ENCODE data around the gene KIAA1217.
A peak's percentile ranks its signal among the peaks of the same experiment; 100 is the strongest.

KIAA1217 gene

DNA sequence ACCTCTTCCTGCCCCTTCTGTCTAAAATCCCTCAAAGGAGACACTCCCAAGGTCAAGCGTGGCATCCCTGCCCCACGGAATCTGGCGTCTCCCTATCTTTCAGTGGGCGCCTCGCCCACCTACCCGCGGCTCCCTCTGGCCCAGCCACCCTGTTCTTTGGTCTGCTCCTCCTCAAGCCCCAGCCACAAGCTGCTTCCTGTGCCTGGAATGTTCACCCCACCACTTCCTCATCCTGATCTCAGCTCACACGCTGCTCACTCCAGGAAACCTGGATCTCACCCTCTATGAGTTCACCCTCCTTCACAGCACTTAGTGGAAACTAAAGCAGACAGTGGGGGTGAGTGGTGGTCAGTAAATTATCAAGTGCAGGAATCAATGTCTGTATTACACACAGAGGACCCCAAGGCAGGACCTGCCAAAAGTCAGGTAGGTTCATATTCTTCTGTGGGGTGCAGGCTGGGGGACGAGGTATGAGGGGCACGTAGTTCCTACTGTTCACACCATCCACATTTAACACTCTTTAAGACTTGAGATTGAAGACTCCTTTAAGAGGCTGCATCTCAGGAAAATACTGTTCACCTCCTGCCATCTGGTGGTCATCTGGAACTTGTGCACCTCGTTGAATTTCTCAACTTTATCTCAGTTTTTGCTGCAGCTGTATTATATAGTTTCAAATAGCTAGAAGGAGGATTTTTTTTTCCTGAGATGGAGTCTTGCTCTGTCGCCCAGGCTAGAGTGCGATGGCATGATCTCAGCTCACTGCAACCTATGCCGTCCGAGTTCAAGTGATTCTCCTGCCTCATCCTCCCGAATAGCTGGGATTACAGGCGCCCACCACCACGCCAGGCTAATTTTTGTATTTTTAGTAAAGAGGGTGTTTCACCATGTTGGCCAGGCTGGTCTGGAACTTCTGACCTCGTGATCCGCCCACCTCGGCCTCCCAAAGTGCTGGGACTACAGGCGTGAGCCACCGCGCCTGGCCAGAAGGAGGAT is 348.1 kb downstream of the KIAA1217 start:
- H4K20me1 ChIP-seq (ENCODE audit: control insufficient read depth, insufficient read depth, low read depth, low read length), result no peaks in the 10 kb centered on the region
- no peaks in the 10 kb centered on the region for H3K4me1 ChIP-seq (ENCODE audit: control insufficient read depth, low read length)
- H3K9me2 ChIP-seq (replicated peaks; ENCODE audit: control insufficient read depth, low read length), result no peaks in the 10 kb centered on the region
- H3K9me3 ChIP-seq (ENCODE audit: control insufficient read depth, insufficient read depth, low read length), result no peaks in the 10 kb centered on the region
- H3F3A ChIP-seq (ENCODE audit: control insufficient read depth, insufficient read depth), result no peaks in the 10 kb centered on the region
- H3K27me3 ChIP-seq (ENCODE audit: control insufficient read depth, low read length), result no peaks in the 10 kb centered on the region
- no peak overlapping the region for H3K4me2 ChIP-seq (ENCODE audit: low read length)
- no peak overlapping the region for H3K4me3 ChIP-seq (ENCODE audit: low read length)
- H3K27ac ChIP-seq (ENCODE audit: low read depth, low read length), result no peak overlapping the region
- TF ChIP-seq, protein P1, sequence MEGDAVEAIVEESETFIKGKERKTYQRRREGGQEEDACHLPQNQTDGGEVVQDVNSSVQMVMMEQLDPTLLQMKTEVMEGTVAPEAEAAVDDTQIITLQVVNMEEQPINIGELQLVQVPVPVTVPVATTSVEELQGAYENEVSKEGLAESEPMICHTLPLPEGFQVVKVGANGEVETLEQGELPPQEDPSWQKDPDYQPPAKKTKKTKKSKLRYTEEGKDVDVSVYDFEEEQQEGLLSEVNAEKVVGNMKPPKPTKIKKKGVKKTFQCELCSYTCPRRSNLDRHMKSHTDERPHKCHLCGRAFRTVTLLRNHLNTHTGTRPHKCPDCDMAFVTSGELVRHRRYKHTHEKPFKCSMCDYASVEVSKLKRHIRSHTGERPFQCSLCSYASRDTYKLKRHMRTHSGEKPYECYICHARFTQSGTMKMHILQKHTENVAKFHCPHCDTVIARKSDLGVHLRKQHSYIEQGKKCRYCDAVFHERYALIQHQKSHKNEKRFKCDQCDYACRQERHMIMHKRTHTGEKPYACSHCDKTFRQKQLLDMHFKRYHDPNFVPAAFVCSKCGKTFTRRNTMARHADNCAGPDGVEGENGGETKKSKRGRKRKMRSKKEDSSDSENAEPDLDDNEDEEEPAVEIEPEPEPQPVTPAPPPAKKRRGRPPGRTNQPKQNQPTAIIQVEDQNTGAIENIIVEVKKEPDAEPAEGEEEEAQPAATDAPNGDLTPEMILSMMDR (IDR thresholded peaks at IDR 0.05; ENCODE audit: low read depth, low read length, poor library complexity, severe bottlenecking), result peak; percentile 70
- no peak for TF ChIP-seq EZH2phosphoT487 (IDR thresholded peaks at IDR 0.05; ENCODE audit: borderline replicate concordance, low read length)
- H3K79me2 ChIP-seq (ENCODE audit: control insufficient read depth, low read length), result no peaks in the 10 kb centered on the region
- no peaks in the 10 kb centered on the region for H3K36me3 ChIP-seq (ENCODE audit: control insufficient read depth, low read length)

GRCh38 chr10:24561453-24561852 is 352.5 kb downstream of the KIAA1217 start:
- Histone ChIP-seq H3K4me1 (ENCODE audit: control insufficient read depth, low read length) (no peaks in the 10 kb centered on the region), H3F3A (ENCODE audit: control insufficient read depth, insufficient read depth) (no peaks in the 10 kb centered on the region), H3K4me2 (ENCODE audit: low read length) (no peak overlapping the region), H3K27me3 (ENCODE audit: control insufficient read depth, low read length) (no peaks in the 10 kb centered on the region), H3K9me3 (ENCODE audit: control insufficient read depth, insufficient read depth, low read length) (no peaks in the 10 kb centered on the region), H4K20me1 (ENCODE audit: control insufficient read depth, insufficient read depth, low read depth, low read length) (no peaks in the 10 kb centered on the region), H3K9me2 (replicated peaks; ENCODE audit: control insufficient read depth, low read length) (no peaks in the 10 kb centered on the region), H3K4me3 (ENCODE audit: low read length) (no peak overlapping the region), H3K36me3 (ENCODE audit: control insufficient read depth, low read length) (no peaks in the 10 kb centered on the region), H3K27ac (ENCODE audit: low read depth, low read length) (no peak overlapping the region), H3K79me2 (ENCODE audit: control insufficient read depth, low read length) (no peaks in the 10 kb centered on the region)
- no peak for TF ChIP-seq EZH2phosphoT487 (IDR thresholded peaks at IDR 0.05; ENCODE audit: borderline replicate concordance, low read length)
- TF ChIP-seq, protein P1 (IDR thresholded peaks at IDR 0.05; ENCODE audit: low read depth, low read length, poor library complexity, severe bottlenecking), result no peak

DNA sequence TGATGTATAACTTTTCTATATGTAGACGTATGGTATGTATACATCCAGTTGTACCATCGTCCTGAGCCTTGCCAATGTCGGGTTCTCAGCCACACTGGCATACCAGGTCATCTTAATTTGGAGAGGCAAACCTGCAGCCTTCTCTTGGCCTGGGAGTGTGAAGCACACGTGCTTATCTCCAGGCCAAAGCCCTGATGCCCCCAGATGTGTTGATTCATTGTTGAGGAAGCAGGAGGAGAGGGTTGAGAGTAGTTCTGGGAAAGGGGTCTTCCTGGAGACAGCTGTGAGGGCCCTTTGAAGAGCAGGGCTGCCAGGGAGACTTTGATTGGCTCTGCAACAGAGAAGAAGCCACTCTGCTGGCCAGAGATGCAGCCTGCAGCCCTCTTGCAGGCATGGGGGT is 359.1 kb downstream of the KIAA1217 start:
- no peaks in the 10 kb centered on the region for H3K36me3 ChIP-seq (ENCODE audit: control insufficient read depth, low read length)
- H3K9me2 ChIP-seq (replicated peaks; ENCODE audit: control insufficient read depth, low read length), result no peaks in the 10 kb centered on the region
- no peak overlapping the region for H3K4me2 ChIP-seq (ENCODE audit: low read length)
- H3F3A ChIP-seq (ENCODE audit: control insufficient read depth, insufficient read depth), result no peaks in the 10 kb centered on the region
- H3K27me3 ChIP-seq (ENCODE audit: control insufficient read depth, low read length), result no peaks in the 10 kb centered on the region
- no peak for TF ChIP-seq EZH2phosphoT487 (IDR thresholded peaks at IDR 0.05; ENCODE audit: borderline replicate concordance, low read length)
- no peak overlapping the region for H3K27ac ChIP-seq (ENCODE audit: low read depth, low read length)
- no peak overlapping the region for H3K4me3 ChIP-seq (ENCODE audit: low read length)
- H3K79me2 ChIP-seq (ENCODE audit: control insufficient read depth, low read length), result no peaks in the 10 kb centered on the region
- no peaks in the 10 kb centered on the region for H3K9me3 ChIP-seq (ENCODE audit: control insufficient read depth, insufficient read depth, low read length)
- no peaks in the 10 kb centered on the region for H3K4me1 ChIP-seq (ENCODE audit: control insufficient read depth, low read length)
- no peaks in the 10 kb centered on the region for H4K20me1 ChIP-seq (ENCODE audit: control insufficient read depth, insufficient read depth, low read depth, low read length)

DNA sequence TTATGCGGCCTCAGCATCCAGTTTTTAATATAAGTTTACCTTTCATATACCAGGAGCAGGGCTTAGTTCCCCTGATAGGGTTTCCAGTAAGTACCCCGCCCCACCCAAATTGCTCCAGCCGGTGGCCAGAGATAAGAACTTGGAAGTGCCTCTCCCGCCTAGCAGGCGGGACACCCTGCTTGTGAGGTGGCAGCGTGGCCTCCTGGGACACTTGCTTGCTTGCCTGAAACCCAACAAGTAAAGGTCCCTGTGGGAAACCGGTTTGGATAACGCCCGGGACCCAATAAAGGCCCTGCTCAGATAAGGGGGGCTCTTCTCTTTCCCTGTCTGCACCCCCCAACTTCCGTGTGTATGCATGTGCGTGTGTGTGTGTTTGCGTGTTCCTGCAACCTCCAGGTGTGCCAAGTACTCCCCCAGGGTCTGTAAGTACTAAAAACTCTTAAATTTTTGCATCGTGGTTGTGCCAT is 360.4 kb downstream of the KIAA1217 start:
- H4K20me1 ChIP-seq (ENCODE audit: control insufficient read depth, insufficient read depth, low read depth, low read length), result no peaks in the 10 kb centered on the region
- no peaks in the 10 kb centered on the region for H3K79me2 ChIP-seq (ENCODE audit: control insufficient read depth, low read length)
- H3K27me3 ChIP-seq (ENCODE audit: control insufficient read depth, low read length), result no peaks in the 10 kb centered on the region
- no peaks in the 10 kb centered on the region for H3K9me2 ChIP-seq (replicated peaks; ENCODE audit: control insufficient read depth, low read length)
- H3K4me3 ChIP-seq (ENCODE audit: low read length), result no peak overlapping the region
- H3F3A ChIP-seq (ENCODE audit: control insufficient read depth, insufficient read depth), result no peaks in the 10 kb centered on the region
- no peak overlapping the region for H3K4me2 ChIP-seq (ENCODE audit: low read length)
- TF ChIP-seq, protein P1 (IDR thresholded peaks at IDR 0.05; ENCODE audit: low read depth, low read length, poor library complexity, severe bottlenecking), result no peak
- no peak for TF ChIP-seq EZH2phosphoT487 (IDR thresholded peaks at IDR 0.05; ENCODE audit: borderline replicate concordance, low read length)
- no peaks in the 10 kb centered on the region for H3K9me3 ChIP-seq (ENCODE audit: control insufficient read depth, insufficient read depth, low read length)
- no peaks in the 10 kb centered on the region for H3K36me3 ChIP-seq (ENCODE audit: control insufficient read depth, low read length)
- H3K4me1 ChIP-seq (ENCODE audit: control insufficient read depth, low read length), result no peaks in the 10 kb centered on the region
- no peak overlapping the region for H3K27ac ChIP-seq (ENCODE audit: low read depth, low read length)
